OCI-LY7 (cell line): ENCODE data around the gene APBB2. TPM values are rescaled to one million over a fixed set of nuclear protein-coding genes. Genes with fewer than 3 reads are reported as not detected.

ENCODE experiments used
- BruUV-seq: library from RNA; stranded (reverse); fragments of 400-500 nt; replicated peaks from 2 replicates; lab custom pipeline; 2021; lab: Mats Ljungman, UMichigan
- CTCF ChIA-PET: fragments of 300-600 bp; sonication (Branson Sonifier 250); formaldehyde crosslinking; loops from one replicate; lab custom pipeline; 2022; ENCODE audit warnings: antibody characterized with exemption; ENCODE audit not compliant: unreplicated experiment; lab: Charles Lee
- POLR2A ChIA-PET: fragments of 300-600 bp; sonication (Branson Sonifier 250); formaldehyde crosslinking; loops from one replicate; lab custom pipeline; 2022; ENCODE audit warnings: antibody characterized with exemption; lab: Charles Lee
- DNase-seq: peaks from one replicate; pipeline ENCODE4 v3.0.0-alpha.2; 2015; ENCODE audit warnings: low spot score
- H2AFZ ChIP-seq: fragments of 200-600 bp; sonication (generic), shearing (Covaris generic); 2 replicates; pipeline ENCODE4 v1.6.1; 2014; ENCODE audit warnings: mild to moderate bottlenecking, antibody characterized with exemption, low read length, moderate library complexity
- H3K27ac ChIP-seq: fragments of 200-600 bp; sonication (generic); 2 replicates; pipeline ENCODE4 v1.5.1; 2014; ENCODE audit warnings: mixed run types, low read depth, mild to moderate bottlenecking, moderate library complexity, low read length, inconsistent platforms; ENCODE audit not compliant: poor library complexity, severe bottlenecking
- H3K36me3 ChIP-seq: fragments of 200-600 bp; sonication (generic); 2 replicates; pipeline ENCODE4 v1.6.1; 2014; ENCODE audit warnings: mild to moderate bottlenecking, antibody characterized with exemption, low read length, moderate library complexity, mixed read lengths; ENCODE audit not compliant: insufficient read depth
- H3K4me1 ChIP-seq: fragments of 200-600 bp; sonication (generic); 2 replicates; pipeline ENCODE4 v1.5.1; 2014; ENCODE audit warnings: mild to moderate bottlenecking, low read length; ENCODE audit not compliant: insufficient read depth, poor library complexity, severe bottlenecking
- H3K4me2 ChIP-seq: fragments of 200-600 bp; sonication (generic); 2 replicates; pipeline ENCODE4 v1.6.1; 2014; ENCODE audit warnings: mild to moderate bottlenecking, low read length
- H3K4me3 ChIP-seq: fragments of 200-600 bp; sonication (generic); 2 replicates; pipeline ENCODE4 v1.5.1; 2014; ENCODE audit warnings: mild to moderate bottlenecking, low read depth, low read length; ENCODE audit not compliant: poor library complexity, severe bottlenecking
- H3K79me2 ChIP-seq: fragments of 200-600 bp; sonication (generic); 2 replicates; pipeline ENCODE4 v1.6.1; 2016; ENCODE audit warnings: low read depth, mild to moderate bottlenecking, low read length, moderate library complexity, mixed read lengths; ENCODE audit not compliant: insufficient read depth
- H3K9me2 ChIP-seq: fragments of 200-600 bp; sonication (generic); 2 replicates; pipeline ENCODE4 v1.6.1; 2016; ENCODE audit warnings: mild to moderate bottlenecking, low read length, mixed read lengths; ENCODE audit not compliant: insufficient read depth
- H3K9me3 ChIP-seq: fragments of 200-600 bp; sonication (generic); 2 replicates; pipeline ENCODE4 v1.6.1; 2014; ENCODE audit warnings: mild to moderate bottlenecking, mixed run types, low read length, mixed read lengths
- H4K20me1 ChIP-seq: fragments of 200-600 bp; sonication (generic); 2 replicates; pipeline ENCODE4 v1.6.1; 2014; ENCODE audit warnings: mild to moderate bottlenecking, antibody characterized with exemption, low read length, moderate library complexity, mixed read lengths; ENCODE audit not compliant: insufficient read depth
- CTCF ChIP-seq: fragments of 200-600 bp; sonication (generic); conservative IDR thresholded peaks from 2 replicates; pipeline ENCODE4 v1.5.1; 2014; ENCODE audit warnings: mild to moderate bottlenecking, antibody characterized with exemption, low read length, moderate library complexity, mixed read lengths
- EZH2phosphoT487 ChIP-seq: fragments of 200-600 bp; sonication (generic); IDR thresholded peaks from 2 replicates; pipeline ENCODE4 v1.6.1; 2018; ENCODE audit warnings: low read depth, borderline replicate concordance, mild to moderate bottlenecking, mixed run types, antibody characterized with exemption, low read length, moderate library complexity, mixed read lengths
- intact Hi-C: fragments of 100-400 bp; cut with micrococcal nuclease; formaldehyde crosslinking; loops from one replicate; pipeline ENCODE4 v1.10.0; 2022; ENCODE audit not compliant: unreplicated experiment
- total RNA-seq, 2 experiments: library from RNA; depleted of rRNA in 1 of 2; stranded (reverse); fragments of >200 nt in 1 of 2; shearing (Covaris generic) in 1 of 2; gene quantifications; 2 replicates each; pipeline ENCODE4 v1.2.3, GENCODE V29; 2014 to 2022

APBB2 gene
- total RNA-seq, 2 experiments from 2014 or later, result 66.4 to 88.5 TPM

GRCh38 chr4:40976343-40976742 lies 238.0 kb downstream of the APBB2 start:
- H3K9me2 ChIP-seq, result no peaks in the 10 kb centered on the region
- no peak for TF ChIP-seq EZH2phosphoT487
- TF ChIP-seq CTCF, result peak; percentile 96
- peaks cover 13% of the 10 kb centered on the region for H3K36me3 ChIP-seq
- H3K9me3 ChIP-seq, result peaks cover 8% of the 10 kb centered on the region; the same call in 1 of the 2 replicates
- 0 out of 2 replicates have a peak overlapping the region, but pooled peaks have one; percentile 4 for H3K4me2 ChIP-seq
- no peak overlapping the region; the same call in 1 of the 2 replicates for H2AFZ ChIP-seq
- POLR2A ChIA-PET, result interaction anchor here (0.7 to 11.2 kb wide), 9 partner anchors 10 to 918 kb away, joined by 3 to 127 read pairs (median 5); partner anchors contain the start of genes APBB2 and UCHL1
- DNase-seq, result peak; percentile 75
- intact Hi-C loops, result loop anchor here (1.0 to 5.0 kb wide), 3 partner anchors 14 to 238 kb away; partner anchors contain the start of gene APBB2
- CTCF ChIA-PET, result interaction anchor here (0.6 to 1.4 kb wide), 5 partner anchors 16 to 238 kb away, joined by 3 to 4 read pairs (median 3); partner anchors contain the start of gene APBB2
- H3K4me1 ChIP-seq, result peaks cover 35% of the 10 kb centered on the region
- no peaks in the 10 kb centered on the region for H3K79me2 ChIP-seq
- no peak overlapping the region for H3K4me3 ChIP-seq
- H4K20me1 ChIP-seq, result no peaks in the 10 kb centered on the region
- BruUV-seq, result no TSS peak
- H3K27ac ChIP-seq, result no peak overlapping the region

GRCh38 chr4:40972722-40973121 lies 241.6 kb downstream of the APBB2 start:
- no peak overlapping the region for H3K27ac ChIP-seq
- no peaks in the 10 kb centered on the region for H4K20me1 ChIP-seq
- H3K4me3 ChIP-seq, result no peak overlapping the region
- no TSS peak for BruUV-seq
- H3K79me2 ChIP-seq, result no peaks in the 10 kb centered on the region
- no peak for TF ChIP-seq CTCF
- TF ChIP-seq EZH2phosphoT487, result no peak
- intact Hi-C loops, result no loop called here
- ChIA-PET POLR2A (interaction anchor here (1.7 kb wide), 1 partner anchor 10 kb away, joined by 3 read pairs; no protein-coding TSS in a partner anchor), CTCF (interaction anchor here (0.7 kb wide), 1 partner anchor 64 kb away, joined by 3 read pairs; no protein-coding TSS in a partner anchor)
- no peak for DNase-seq
- H3K9me2 ChIP-seq, result no peaks in the 10 kb centered on the region
- H2AFZ ChIP-seq, result no peak overlapping the region
- peaks cover 18% of the 10 kb centered on the region for H3K4me1 ChIP-seq
- H3K9me3 ChIP-seq, result 0 out of 2 replicates have a peak, but pooled peaks cover 10% of the 10 kb centered on the region
- peaks cover 15% of the 10 kb centered on the region for H3K36me3 ChIP-seq
- H3K4me2 ChIP-seq, result no peak overlapping the region

GRCh38 chr4:40971338-40971737 lies 243.0 kb downstream of the APBB2 start:
- Histone ChIP-seq H3K36me3 (peaks cover 24% of the 10 kb centered on the region), H3K4me3 (no peak overlapping the region), H2AFZ (no peak overlapping the region), H3K9me3 (peaks cover 24% of the 10 kb centered on the region), H3K4me1 (peaks cover 4% of the 10 kb centered on the region), H3K9me2 (no peaks in the 10 kb centered on the region), H4K20me1 (no peaks in the 10 kb centered on the region), H3K79me2 (no peaks in the 10 kb centered on the region), H3K27ac (no peak overlapping the region), H3K4me2 (no peak overlapping the region)
- ChIA-PET CTCF (no interaction called here), POLR2A (interaction anchor here (0.5 to 1.7 kb wide), 3 partner anchors 9 to 182 kb away, joined by 3 to 5 read pairs (median 3); no protein-coding TSS in a partner anchor)
- BruUV-seq, result no TSS peak
- intact Hi-C loops, result no loop called here
- no peak for DNase-seq
- no peak for TF ChIP-seq EZH2phosphoT487
- TF ChIP-seq CTCF, result no peak
